OCI-LY1 (cell line): ENCODE measurements around the gene HMMR.

Experiments used
- CTCF ChIP-seq: fragments of 200-600 bp; sonication (generic), shearing (Covaris generic); IDR thresholded peaks from 2 replicates; pipeline ENCODE4 v1.5.1; 2017; ENCODE audit warnings: mild to moderate bottlenecking, antibody characterized with exemption, low read length, moderate library complexity, mixed read lengths
- EZH2 ChIP-seq: fragments of 200-600 bp; sonication (generic), shearing (Covaris generic); IDR thresholded peaks from 2 replicates; pipeline ENCODE4 v1.8.0; 2017; ENCODE audit warnings: borderline replicate concordance, mixed run types, mild to moderate bottlenecking, antibody characterized with exemption, low read length, moderate library complexity, mixed read lengths

GRCh38 chr5:163444526-163444925 is 15.9 kb upstream of the HMMR start:
- TF ChIP-seq CTCF = no peak
- no peak for TF ChIP-seq EZH2
